Stimulated activated CD8-positive, alpha-beta memory T cell treated with anti-CD3 and anti-CD28 coated beads, Interleukin-4, amount 100 ng/mL, for 24 hours (primary cell): ENCODE data around the gene PDZK1IP1.

Experiments
- DNase-seq: peaks from one replicate; pipeline ENCODE4 v3.0.0-alpha.2; 2020; ENCODE audit warnings: low read depth

Gene PDZK1IP1, protein sequence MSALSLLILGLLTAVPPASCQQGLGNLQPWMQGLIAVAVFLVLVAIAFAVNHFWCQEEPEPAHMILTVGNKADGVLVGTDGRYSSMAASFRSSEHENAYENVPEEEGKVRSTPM

GRCh38 chr1:47189844-47190508 is at the start of gene PDZK1IP1:
Gene PDZK1IP1 (minus strand): TSS chr1:47190036. CDS start chr1:47189932, 104 bp downstream.
- DNase-seq = no peak

DNA sequence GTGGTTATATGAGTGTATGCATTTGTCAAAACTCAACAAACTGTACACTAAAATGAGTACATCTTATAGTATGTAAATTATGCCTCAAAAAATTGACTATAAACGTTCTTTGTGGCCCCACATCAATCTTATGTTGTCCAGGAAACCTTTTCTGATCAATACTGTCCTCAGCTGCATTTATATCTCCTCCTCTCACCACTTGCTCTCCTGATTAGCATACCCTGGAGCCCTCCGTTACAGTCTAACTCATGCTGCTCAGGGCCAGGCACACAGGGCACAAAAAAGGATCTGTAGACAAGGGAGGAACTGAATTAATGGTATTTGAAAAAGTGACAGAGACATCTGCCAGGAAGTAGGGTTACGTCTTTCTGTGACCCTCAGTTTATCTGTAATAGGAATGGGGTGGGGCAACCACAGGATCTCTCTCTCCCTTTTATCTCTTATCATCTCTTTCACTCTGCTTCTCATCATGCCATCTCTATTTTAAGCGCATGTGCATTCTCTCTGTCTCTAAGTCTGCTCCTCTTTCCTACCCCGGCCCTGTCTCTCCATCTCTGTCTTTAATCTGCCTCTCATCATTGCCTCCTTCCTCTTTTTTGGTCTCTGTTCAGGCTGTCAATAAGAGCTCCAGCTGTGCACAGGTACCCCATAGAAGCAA is 49.2 kb upstream of the PDZK1IP1 start:
- DNase-seq = no peak

GRCh38 chr1:47235806-47236205 is 46.0 kb upstream of the PDZK1IP1 start:
- no peak for DNase-seq

DNA sequence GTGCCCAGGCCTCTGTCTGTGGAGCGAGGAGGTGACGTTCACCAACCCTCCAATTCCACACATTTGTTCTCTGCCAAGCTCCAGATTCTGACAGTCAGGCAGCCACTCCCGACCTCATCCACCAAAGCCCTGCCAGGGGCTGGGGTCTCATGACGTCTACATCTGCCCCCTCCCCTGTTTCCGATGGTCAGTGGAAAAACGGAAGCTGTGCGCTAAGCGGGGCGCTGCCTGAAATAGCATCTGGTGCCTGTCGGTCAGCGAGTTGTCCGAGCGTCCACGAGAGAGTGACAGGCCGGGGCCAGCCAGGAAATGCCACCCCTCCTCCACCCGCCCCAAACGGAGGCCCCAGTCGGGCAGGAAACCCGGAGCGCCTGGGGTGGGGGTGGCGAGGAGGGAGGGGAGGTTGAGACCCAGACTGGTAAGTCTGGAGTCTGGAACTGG is 45.4 kb upstream of the PDZK1IP1 start:
- DNase-seq = no peak

GRCh38 chr1:47233186-47233585 is 43.4 kb upstream of the PDZK1IP1 start:
- no peak for DNase-seq

DNA sequence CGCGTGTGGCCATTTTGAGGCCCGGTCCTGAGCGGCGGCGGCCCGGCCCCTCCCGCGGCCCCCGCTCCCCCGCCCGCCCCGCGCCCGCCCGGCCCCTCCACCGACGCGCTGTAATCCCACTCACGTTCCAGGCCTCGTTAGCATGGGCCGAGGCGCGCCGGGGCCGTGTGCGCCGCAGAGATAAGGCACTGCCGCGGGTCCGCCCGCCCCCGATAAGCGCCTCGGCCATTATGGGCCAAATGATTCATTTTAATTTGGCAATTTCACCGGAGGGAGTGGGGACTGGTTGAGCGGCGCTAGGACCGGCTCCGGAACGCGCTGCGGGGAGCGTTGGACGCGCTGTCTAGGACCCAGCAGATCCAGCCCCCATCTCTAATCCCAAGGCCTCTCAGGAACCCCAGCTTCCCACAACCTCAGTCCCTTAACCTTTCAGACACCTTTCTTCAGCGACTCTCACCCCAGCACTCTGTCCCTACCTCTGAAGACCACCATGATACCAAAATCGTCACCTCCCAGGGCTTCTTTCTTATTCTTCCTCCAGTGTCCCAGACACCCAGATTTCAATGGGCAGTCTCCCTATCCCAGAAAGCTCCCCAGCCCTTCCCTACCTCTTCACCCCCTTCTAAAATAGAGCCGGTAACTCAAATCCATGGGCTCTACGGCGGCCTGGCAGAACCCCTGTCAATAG is 42.5 kb upstream of the PDZK1IP1 start, which contains the start of gene TAL1:
TSS of gene TAL1 (minus strand) at position 39 of the 688 bp plus-strand sequence. CDS start 6,337 bp downstream, outside the sequence.
- DNase-seq = no peak

GRCh38 chr1:47231301-47232186 is 41.7 kb upstream of the PDZK1IP1 start:
- no peak for DNase-seq

DNA sequence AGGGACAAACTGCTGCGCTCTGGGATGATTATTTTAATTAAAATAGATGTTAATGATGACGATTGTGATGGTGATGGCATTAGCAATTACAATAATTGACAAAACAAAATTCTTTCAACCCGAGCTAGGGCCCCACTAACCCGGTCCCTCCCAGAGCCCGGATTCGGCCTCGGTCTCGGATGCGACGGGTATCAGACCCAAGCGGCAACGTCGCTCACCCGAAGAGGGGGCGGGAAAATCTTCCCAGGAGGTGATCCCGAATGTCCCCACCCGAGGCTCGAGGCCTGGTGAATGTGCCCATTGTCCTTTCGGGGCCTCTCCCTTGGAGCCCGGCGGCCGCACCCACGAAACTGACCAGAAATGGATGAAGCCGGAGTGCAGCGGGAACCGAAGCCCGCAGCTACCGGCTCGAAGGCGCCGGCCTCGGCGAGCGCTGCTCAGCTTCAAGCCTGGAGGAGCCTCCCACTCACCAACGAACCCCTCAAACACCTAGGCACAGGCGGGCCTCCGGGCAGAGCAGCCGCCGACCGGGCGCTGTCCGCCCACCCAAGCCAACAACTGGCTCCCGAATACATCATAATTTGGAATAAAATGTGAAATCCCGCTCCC is 41.0 kb upstream of the PDZK1IP1 start:
- DNase-seq = no peak

GRCh38 chr1:47229886-47230691 is 40.3 kb upstream of the PDZK1IP1 start:
- DNase-seq = no peak

- no peak for DNase-seq
Observed at GRCh38 chr1:47229031-47229885, 39.4 kb upstream of the PDZK1IP1 start.

DNA sequence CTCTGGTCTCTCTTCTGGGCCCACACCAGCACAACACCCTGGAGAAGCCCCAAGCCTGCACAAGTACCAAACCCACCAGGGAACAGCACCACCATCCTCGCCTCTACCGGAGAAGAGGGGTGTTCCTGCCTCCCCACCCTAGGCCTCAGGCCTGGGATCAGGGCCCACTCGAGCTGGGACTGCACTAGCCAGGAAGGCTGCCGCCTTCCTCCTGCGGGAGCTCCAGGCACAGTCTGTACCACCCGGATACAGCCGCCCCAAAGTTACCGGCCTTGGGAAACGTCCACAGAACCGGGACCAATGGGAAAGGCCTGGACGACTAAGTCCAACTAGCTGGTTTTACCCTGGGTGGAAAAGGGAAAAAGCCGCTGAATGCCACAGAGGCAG is 38.8 kb upstream of the PDZK1IP1 start:
- DNase-seq = no peak

DNA sequence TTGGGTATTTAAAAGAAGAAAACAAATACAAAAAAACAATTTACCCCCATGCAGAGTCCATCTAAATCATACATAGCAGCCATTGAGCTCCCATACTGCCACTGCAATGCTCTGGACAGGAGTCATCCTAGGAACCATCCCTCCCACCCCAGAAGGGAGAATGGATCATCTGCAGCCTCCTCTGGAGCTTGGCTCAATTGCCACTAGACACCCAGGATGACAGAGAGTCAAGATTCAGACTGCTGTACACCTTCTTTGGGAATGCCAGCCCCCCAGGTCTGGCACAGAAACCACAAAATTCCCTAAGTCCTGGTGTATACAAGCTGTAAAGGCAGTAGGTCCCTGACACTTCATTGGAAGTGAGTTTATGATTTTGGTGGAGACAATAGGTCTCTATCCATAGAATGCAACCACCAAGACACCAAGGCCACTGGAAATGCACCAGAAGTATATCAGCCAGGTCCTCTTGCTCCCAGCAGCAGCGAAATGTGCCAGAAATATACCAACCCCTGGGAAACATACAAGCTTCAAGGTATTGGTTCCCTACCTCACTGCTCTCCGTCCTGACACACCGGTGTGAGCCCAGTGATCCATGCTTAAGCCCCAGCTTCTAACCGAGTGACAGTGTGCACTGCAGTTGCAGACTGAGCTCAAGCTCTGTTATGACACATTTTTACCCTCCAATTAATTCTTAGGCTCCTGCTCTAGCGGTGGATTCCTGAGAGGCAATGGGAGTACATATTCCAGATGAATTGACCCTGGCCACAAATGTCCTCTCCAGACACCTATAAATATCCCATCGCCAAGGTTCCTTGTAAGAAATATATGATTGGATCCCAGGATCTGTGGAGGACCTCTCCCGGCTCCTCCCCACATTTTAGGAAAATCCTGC is 37.8 kb upstream of the PDZK1IP1 start:
- DNase-seq = no peak

DNA sequence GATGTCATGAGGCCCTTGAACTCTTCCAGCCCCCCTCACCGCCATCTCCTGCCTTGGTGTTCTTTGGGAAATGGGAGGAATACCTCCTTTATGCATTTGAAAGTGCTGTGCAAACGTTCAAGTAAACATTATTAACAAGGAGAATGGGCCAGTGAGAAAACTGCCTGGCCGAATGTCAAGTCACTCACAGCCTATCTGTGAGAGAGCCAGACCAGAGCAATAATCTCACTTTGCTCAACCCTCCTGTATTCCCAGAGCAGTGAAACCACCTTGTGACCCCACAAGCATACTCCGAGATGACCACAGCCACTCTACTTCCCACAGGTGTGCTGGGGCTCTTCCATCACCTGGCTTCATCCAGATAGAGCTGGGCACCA is 37.0 kb upstream of the PDZK1IP1 start:
- DNase-seq = no peak

GRCh38 chr1:47226121-47226838 is 36.4 kb upstream of the PDZK1IP1 start:
- DNase-seq = no peak

DNA sequence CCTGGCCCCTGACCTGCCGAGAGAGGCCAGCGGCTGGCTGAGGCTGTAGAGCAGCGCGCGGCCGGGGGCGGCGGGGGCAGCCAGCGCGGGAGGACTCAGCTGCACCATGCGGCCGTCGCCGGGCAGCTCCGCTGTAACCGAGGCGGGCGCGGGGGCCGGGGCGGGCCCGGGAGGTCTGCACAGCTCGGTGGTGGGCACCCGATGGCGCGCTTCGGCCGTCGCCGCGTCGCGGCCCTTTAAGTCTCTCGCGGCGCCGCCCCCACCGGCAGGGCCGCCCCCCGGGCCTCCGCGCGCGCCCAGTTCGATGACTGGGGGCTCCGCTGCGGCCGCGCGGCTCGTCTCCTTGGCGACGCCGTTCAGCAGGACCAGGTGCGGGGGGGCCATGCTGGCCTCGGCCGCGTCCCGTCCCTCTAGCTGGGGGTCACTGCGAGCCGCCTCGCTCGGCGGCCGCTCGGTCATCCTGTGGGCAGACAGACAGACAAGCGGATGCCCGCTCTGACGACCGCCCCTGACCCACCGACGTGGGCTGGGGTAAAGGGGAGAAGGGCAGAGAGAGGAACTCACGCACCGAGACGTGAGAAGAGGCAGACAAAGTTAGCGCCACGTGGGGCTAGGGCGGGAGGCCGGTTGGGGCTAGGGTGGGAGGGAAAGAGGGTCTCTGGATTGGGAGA is 35.7 kb upstream of the PDZK1IP1 start:
- no peak for DNase-seq

GRCh38 chr1:47224676-47225399 is 35.0 kb upstream of the PDZK1IP1 start:
- no peak for DNase-seq
